Adrenal gland (tissue), 5 donors: Measurements from ENCODE around the gene MCCD1.

Experiments used
- POLR2A ChIP-seq, 2 donors: fragments of 450-650 bp; IDR thresholded peaks; one replicate each; pipeline ENCODE4 v1.6.1; 2017; ENCODE audit warnings: antibody characterized with exemption in 2 of 2, mild to moderate bottlenecking in 2 of 2, moderate library complexity in 1 of 2
- TF ChIP-seq, protein P1 (sequence below), 6 experiments: fragments of 450-650 bp in 4 of 6; fragments of 200-600 bp in 2 of 6; sonication (generic) in 1 of 6; IDR thresholded peaks; 1 replicate in 5 of 6; 2 replicates in 1 of 6; pipeline versions ENCODE4 v1.5.1 to v1.8.0; 2016 to 2021; ENCODE audit warnings: antibody characterized with exemption in 6 of 6, mild to moderate bottlenecking in 2 of 6, moderate library complexity in 1 of 6
- donor health status: DM: no; HTN: no; CAD: no.

DNA sequence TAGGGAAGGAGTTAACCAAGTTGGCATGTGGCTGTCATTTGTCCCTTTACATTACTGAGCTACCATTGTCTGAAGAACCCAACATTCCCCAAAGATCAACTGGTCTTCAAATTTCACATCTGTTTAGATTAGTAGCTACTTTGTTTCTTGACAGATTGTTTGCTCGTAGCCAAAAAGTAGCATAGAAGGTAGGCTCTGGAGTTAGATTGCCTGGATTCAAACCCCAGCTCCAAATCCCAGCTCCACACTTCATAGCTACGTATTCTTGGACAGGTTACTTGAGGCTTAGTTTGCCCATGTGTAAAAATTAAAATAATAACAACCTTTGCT lies 19.7 kb downstream of the MCCD1 start:
- TF ChIP-seq, protein P1, sequence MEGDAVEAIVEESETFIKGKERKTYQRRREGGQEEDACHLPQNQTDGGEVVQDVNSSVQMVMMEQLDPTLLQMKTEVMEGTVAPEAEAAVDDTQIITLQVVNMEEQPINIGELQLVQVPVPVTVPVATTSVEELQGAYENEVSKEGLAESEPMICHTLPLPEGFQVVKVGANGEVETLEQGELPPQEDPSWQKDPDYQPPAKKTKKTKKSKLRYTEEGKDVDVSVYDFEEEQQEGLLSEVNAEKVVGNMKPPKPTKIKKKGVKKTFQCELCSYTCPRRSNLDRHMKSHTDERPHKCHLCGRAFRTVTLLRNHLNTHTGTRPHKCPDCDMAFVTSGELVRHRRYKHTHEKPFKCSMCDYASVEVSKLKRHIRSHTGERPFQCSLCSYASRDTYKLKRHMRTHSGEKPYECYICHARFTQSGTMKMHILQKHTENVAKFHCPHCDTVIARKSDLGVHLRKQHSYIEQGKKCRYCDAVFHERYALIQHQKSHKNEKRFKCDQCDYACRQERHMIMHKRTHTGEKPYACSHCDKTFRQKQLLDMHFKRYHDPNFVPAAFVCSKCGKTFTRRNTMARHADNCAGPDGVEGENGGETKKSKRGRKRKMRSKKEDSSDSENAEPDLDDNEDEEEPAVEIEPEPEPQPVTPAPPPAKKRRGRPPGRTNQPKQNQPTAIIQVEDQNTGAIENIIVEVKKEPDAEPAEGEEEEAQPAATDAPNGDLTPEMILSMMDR (IDR thresholded peaks at IDR 0.05) = no peak
- no peak for TF ChIP-seq POLR2A (IDR thresholded peaks at IDR 0.05)
